Measurements from ENCODE around the gene CEP250. TPM values are rescaled to one million over a fixed set of nuclear protein-coding genes. Genes with fewer than 3 reads are reported as not detected.
A peak's percentile ranks its signal among the peaks of the same experiment; 100 is the strongest.
"Not testable (repeated sequence)": the region's sequence is repeated elsewhere in the genome, so short reads cannot be mapped to it uniquely, and the experiment has no call there.

CEP250 gene
- total RNA-seq, 1 donor from 2014 or later: 54.6 TPM

DNA sequence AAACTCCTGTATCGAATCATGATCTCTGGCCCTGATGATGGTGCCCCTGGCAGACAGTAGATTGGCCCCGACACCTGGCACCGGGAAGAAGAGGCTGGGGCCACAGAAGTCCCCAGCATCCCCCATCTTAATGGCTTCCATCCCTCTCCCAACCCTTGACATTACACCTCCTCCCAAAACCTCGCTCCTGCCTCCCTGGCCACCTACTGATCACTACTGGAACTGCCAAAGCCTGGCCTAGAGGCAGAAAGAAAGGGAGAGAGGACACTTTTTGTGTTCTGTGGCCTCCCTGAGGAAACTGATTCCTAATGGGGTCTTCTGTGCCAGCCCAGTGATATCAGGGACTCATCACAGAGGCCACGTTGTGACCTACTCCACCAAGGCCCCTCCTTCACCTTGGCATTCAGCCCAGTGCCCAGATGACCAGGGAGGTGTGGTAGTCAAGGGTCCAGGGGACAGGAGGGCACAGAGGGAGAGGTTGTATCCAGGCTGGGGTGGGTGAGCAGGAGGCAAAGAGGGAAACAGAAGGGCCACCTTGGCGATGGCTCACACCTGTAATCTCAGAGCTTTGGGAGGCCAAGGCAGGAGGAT is 68.0 kb downstream of the CEP250 start:
- Mint-ChIP-seq H3K27me3 (ENCODE audit: low read depth) (no peaks in the 10 kb centered on the region), H3K36me3 (ENCODE audit: low read depth) (no peaks in the 10 kb centered on the region), H3K9me3 (no peaks in the 10 kb centered on the region), H3K4me3 (ENCODE audit: low read depth) (no peak overlapping the region), H3K4me1 (ENCODE audit: low read depth) (no peaks in the 10 kb centered on the region), H3K27ac (no peak overlapping the region)
- peak; percentile 17 for DNase-seq (ENCODE audit: low spot score)
- intact Hi-C loops (cut with micrococcal nuclease): no loop called here

DNA sequence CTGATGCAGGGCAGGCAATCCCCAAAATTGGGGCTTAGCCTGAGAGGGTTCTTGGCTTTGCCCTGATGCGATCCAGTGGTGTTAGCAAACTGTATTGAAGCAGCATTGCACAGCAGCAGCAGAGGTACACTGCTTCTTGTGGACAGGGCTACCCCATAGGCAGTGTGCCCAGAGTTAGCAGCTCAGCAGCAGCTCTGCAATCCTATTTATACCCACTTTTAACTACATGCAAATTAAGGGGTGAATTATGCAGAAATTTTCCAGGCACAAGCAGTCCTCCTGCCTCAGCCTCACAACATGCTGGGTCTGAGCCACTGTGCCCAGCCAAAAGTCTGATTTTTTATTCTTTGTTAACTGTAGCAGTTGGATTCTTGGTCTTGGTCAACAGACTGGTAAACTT is 70.2 kb downstream of the CEP250 start:
- Mint-ChIP-seq H3K9me3 (no peaks in the 10 kb centered on the region), H3K4me1 (ENCODE audit: low read depth) (no peaks in the 10 kb centered on the region), H3K27ac (no peak overlapping the region), H3K27me3 (ENCODE audit: low read depth) (no peaks in the 10 kb centered on the region), H3K4me3 (ENCODE audit: low read depth) (no peak overlapping the region), H3K36me3 (ENCODE audit: low read depth) (no peaks in the 10 kb centered on the region)
- DNase-seq (ENCODE audit: low spot score): no peak
- intact Hi-C loops (cut with micrococcal nuclease): no loop called here

DNA sequence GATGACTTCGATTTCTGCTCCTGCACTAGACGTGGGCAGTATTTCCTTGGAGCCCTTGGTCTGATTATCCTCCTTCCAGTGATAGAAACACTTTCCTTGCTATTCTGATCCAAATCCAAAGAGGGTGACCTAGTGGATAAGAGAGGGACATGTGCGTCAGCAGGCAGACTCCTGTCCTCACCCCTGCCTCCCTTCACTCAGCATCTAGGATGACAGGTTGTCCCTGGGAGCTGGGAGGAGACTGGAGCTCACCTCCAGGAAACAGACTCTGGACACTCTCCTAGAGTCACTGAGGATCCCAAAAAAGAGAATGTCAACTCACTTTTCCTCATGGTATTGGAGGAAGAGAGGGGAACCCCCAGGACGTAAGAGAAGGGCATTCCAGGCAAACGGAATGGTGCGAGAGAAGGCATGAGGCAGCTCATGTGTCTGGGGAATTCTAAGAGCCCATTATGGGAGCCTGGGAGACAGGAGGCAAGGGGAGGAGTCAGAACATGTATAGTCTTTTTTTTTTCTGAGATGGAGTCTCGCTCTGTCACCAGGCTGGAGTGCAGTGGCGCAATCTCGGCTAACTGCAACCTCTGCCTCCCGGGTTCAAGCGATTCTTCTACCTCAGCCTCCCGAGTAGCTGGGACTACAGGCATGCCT is 71.8 kb downstream of the CEP250 start:
- no peaks in the 10 kb centered on the region for H3K4me1 Mint-ChIP-seq (ENCODE audit: low read depth)
- H3K27me3 Mint-ChIP-seq (ENCODE audit: low read depth): no peaks in the 10 kb centered on the region
- DNase-seq (ENCODE audit: low spot score): no peak
- no peaks in the 10 kb centered on the region for H3K36me3 Mint-ChIP-seq (ENCODE audit: low read depth)
- intact Hi-C loops (cut with micrococcal nuclease): no loop called here
- no peaks in the 10 kb centered on the region for H3K9me3 Mint-ChIP-seq
- H3K4me3 Mint-ChIP-seq (ENCODE audit: low read depth): no peak overlapping the region
- H3K27ac Mint-ChIP-seq: no peak overlapping the region

- Mint-ChIP-seq H3K27ac (no peak within 1 kb of the TSS), H3K36me3 (ENCODE audit: low read depth) (no peaks in the 10 kb centered on the region), H3K4me3 (ENCODE audit: low read depth) (no peak within 1 kb of the TSS), H3K4me1 (ENCODE audit: low read depth) (no peaks in the 10 kb centered on the region), H3K9me3 (no peaks in the 10 kb centered on the region), H3K27me3 (ENCODE audit: low read depth) (no peaks in the 10 kb centered on the region)
- no peak for DNase-seq (ENCODE audit: low spot score)
- intact Hi-C loops (cut with micrococcal nuclease): no loop called here
Observed at GRCh38 chr20:35529552-35529951, 74.2 kb downstream of the CEP250 start, which contains the start of gene C20orf173. C20orf173 (minus strand) TSS chr20:35529652; CDS start chr20:35529373, 279 bp downstream.

DNA sequence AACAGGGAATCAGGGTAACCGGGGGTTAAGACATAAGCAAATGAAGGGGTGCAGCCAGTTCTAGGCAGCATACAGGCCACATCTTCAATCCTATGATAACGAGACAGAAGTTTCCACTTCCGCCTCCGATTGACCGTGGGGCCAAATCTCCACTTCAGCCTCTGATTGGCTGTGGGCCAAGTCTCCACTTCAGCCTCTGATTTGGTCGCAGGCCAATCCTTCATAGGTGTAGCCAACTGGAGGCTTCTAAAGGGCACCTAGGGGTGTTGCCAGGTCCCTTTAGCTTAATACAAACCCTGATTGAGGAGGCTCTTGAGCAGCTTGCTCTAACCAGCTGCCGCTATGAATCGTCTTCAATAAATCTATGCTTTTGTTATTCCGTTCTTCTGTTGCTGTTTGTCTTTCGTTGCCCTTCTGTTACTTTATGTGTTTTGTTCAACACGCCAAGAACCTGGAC is 84.4 kb downstream of the CEP250 start:
- Mint-ChIP-seq H3K27me3 (ENCODE audit: low read depth) (no peaks in the 10 kb centered on the region), H3K9me3 (no peaks in the 10 kb centered on the region), H3K4me1 (ENCODE audit: low read depth) (peaks cover 12% of the 10 kb centered on the region), H3K4me3 (ENCODE audit: low read depth) (no peak overlapping the region), H3K27ac (no peak overlapping the region), H3K36me3 (ENCODE audit: low read depth) (peaks cover 13% of the 10 kb centered on the region)
- peak; percentile 12 for DNase-seq (ENCODE audit: low spot score)
- intact Hi-C loops (cut with micrococcal nuclease): loop anchor here (5.0 kb wide), 1 partner anchor 123 kb away; the partner anchor contains the start of genes CPNE1 and RBM12

DNA sequence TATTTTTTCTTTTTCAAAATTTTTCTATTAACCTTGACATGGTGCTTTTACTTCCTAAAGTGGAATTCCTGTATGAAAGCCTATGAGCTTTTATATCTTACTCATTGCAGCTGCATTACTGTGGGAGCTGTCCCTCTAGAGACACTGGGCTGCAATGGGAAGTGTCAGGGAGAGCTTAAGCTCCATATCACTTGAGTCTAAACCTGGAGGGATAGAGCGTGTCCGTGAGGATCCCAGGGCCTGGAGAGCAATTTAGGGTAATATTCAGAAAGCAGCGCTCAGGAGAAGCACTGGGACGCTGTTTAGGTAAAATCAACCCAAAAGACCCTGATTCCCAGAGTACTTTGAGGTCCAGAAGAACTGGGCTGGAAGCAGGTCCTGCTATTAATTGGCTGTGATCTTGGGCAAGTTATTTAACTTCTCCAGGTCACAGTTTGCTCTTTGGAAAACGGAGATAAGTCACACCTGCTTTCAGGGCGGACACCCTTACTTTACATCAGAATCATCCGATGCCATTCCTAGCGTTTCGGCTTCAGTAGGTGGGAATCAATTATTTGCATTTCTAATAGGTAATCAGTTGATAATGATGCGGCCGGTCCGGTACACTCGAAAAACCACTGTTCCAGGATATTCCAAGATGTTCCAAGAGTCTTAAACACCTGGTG is 85.9 kb downstream of the CEP250 start:
- Mint-ChIP-seq H3K36me3 (ENCODE audit: low read depth) (peaks cover 13% of the 10 kb centered on the region), H3K27ac (no peak overlapping the region), H3K9me3 (no peaks in the 10 kb centered on the region), H3K4me3 (ENCODE audit: low read depth) (peak overlapping the region; percentile 89), H3K4me1 (ENCODE audit: low read depth) (peaks cover 12% of the 10 kb centered on the region), H3K27me3 (ENCODE audit: low read depth) (no peaks in the 10 kb centered on the region)
- intact Hi-C loops (cut with micrococcal nuclease): loop anchor here (5.0 kb wide), 1 partner anchor 121 kb away; the partner anchor contains the start of genes CPNE1 and RBM12
- no peak for DNase-seq (ENCODE audit: low spot score)

DNA sequence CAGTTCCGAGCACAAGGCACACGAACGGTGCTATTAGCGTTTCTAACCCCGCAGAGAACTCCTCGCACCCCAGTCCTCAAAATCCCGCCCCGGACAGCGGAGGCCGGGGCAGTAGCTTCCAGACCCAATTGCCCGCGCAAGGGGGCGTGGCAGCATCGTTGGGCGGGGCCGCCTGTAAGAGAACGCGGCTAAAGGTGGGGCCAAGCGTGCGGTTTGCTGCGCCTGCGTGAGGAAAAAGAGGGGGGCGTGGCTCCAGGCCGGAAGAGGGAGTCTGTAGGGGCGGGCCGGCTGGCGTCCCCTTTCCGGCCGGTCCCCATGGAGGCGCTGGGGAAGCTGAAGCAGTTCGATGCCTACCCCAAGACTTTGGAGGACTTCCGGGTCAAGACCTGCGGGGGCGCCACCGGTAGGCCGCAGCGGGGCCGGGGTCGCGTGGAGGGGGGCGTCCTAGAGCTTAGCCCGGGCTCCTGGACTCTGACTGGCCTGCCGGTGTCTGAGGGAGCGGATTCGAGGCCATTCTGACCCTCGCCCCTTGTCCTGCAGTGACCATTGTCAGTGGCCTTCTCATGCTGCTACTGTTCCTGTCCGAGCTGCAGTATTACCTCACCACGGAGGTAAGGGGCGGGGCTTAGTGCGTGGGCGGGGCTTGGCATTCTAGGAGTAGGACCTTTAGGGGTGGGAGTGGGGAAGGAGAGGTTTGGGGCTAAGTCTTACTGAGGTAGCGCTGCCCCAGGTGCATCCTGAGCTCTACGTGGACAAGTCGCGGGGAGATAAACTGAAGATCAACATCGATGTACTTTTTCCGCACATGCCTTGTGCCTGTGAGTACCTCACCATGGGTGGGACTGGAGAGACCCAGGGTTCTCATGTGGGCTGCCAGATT is 86.6 kb downstream of the CEP250 start, which contains the start of gene ERGIC3:
Gene ERGIC3, plus strand, starts transcription at position 296 of the 880 bp plus-strand sequence. Its CDS starts 20 bp downstream, at position 316.
- no peaks in the 10 kb centered on the region for H3K9me3 Mint-ChIP-seq
- intact Hi-C loops (cut with micrococcal nuclease): loop anchor here (2.0 to 5.0 kb wide), 2 partner anchors 75 to 120 kb away; partner anchors contain the start of genes CPNE1 and RBM12
- peaks cover 12% of the 10 kb centered on the region for H3K4me1 Mint-ChIP-seq (ENCODE audit: low read depth)
- peak; percentile 96 for DNase-seq (ENCODE audit: low spot score)
- no peaks in the 10 kb centered on the region for H3K27me3 Mint-ChIP-seq (ENCODE audit: low read depth)
- peaks cover 13% of the 10 kb centered on the region for H3K36me3 Mint-ChIP-seq (ENCODE audit: low read depth)
- peak within 1 kb of the TSS; percentile 89 for H3K4me3 Mint-ChIP-seq (ENCODE audit: low read depth)
- peak within 1 kb of the TSS; percentile 90 for H3K27ac Mint-ChIP-seq

DNA sequence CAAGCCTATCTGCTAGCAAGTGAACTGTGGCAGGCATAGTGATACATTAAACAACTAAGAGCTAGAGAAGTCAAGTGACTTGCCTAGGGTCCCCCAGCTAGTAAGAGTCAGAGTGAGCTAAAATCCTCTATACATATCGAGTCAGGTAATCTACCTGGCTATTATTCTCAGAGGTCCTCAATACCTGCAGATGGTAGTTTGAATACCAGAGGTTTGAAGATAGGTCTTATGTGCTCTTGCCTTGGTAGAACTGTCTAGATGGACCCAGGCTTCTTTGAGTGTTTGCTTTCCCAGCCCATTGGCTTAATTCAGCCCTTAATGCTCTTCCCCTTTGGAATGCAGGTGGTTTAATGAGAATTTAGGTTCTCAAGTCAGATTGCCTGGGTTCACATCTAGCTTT is 87.6 kb downstream of the CEP250 start:
- H3K4me1 Mint-ChIP-seq (ENCODE audit: low read depth): peaks cover 12% of the 10 kb centered on the region
- peak overlapping the region; percentile 89 for H3K4me3 Mint-ChIP-seq (ENCODE audit: low read depth)
- H3K27me3 Mint-ChIP-seq (ENCODE audit: low read depth): no peaks in the 10 kb centered on the region
- H3K27ac Mint-ChIP-seq: no peak overlapping the region
- peaks cover 13% of the 10 kb centered on the region for H3K36me3 Mint-ChIP-seq (ENCODE audit: low read depth)
- intact Hi-C loops (cut with micrococcal nuclease): loop anchor here (2.0 to 5.0 kb wide), 2 partner anchors 74 to 119 kb away; partner anchors contain the start of genes CPNE1 and RBM12
- no peak for DNase-seq (ENCODE audit: low spot score)
- H3K9me3 Mint-ChIP-seq: no peaks in the 10 kb centered on the region

DNA sequence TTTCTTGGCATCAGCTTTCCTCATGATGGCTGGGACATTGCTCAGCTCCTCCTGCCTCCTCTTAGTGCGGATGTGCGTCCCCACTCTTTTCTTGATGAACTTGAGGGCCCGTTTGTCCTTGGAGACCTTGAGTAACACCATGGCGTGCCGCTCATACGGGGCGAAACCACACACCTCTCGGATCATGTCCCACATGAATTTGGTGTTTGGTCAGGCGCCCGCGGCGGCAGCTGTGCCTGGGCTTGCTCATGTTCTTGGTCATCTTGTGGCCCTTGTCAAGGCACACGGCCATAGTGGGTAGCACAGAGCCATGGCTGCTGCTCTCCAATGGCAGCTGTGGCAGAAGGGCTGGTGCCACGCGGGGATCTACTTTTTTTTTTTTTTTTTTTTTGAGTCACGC is 89.0 kb downstream of the CEP250 start:
- Mint-ChIP-seq H3K27me3 (ENCODE audit: low read depth) (no peaks in the 10 kb centered on the region), H3K4me3 (ENCODE audit: low read depth) (no peak overlapping the region), H3K36me3 (ENCODE audit: low read depth) (peaks cover 21% of the 10 kb centered on the region), H3K9me3 (no peaks in the 10 kb centered on the region), H3K27ac (no peak overlapping the region), H3K4me1 (ENCODE audit: low read depth) (peaks cover 12% of the 10 kb centered on the region)
- no peak for DNase-seq (ENCODE audit: low spot score)
- intact Hi-C loops (cut with micrococcal nuclease): loop anchor here (5.0 kb wide), 1 partner anchor 118 kb away; the partner anchor contains the start of genes CPNE1 and RBM12

- peaks cover 12% of the 10 kb centered on the region for H3K4me1 Mint-ChIP-seq (ENCODE audit: low read depth)
- peaks cover 21% of the 10 kb centered on the region for H3K36me3 Mint-ChIP-seq (ENCODE audit: low read depth)
Observed at GRCh38 chr20:35544941-35545340, 89.5 kb downstream of the CEP250 start.

DNA sequence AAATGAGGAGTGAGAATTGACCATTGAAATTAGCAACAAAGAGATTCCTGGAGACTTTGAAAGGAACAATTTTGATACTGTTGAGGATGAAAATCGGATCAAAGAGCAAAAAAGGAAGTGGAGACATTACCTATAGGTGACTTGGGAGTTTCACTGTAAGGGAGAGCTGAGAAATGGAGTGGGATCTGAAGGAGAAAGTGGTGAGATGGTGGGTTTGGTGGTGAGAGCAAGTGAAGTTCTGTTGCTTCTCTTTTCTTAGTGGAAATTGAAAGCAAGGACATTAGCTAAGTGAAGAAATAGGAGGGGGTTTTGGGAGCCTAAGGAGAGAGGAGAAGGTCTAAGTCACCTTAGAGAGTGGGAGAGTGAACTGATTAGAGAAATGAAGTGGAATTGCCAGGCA is 90.7 kb downstream of the CEP250 start:
- intact Hi-C loops (cut with micrococcal nuclease): no loop called here
- Mint-ChIP-seq H3K4me3 (ENCODE audit: low read depth) (no peak overlapping the region), H3K27ac (no peak overlapping the region), H3K4me1 (ENCODE audit: low read depth) (peaks cover 10% of the 10 kb centered on the region), H3K27me3 (ENCODE audit: low read depth) (no peaks in the 10 kb centered on the region), H3K9me3 (no peaks in the 10 kb centered on the region), H3K36me3 (ENCODE audit: low read depth) (peaks cover 21% of the 10 kb centered on the region)
- no peak for DNase-seq (ENCODE audit: low spot score)

More at GRCh38 chr20:35544941-35545340, 89.5 kb downstream of the CEP250 start:
- H3K27ac Mint-ChIP-seq; H3K9me3 Mint-ChIP-seq; H3K4me3 Mint-ChIP-seq (ENCODE audit: low read depth); DNase-seq (ENCODE audit: low spot score); H3K27me3 Mint-ChIP-seq (ENCODE audit: low read depth): not testable (repeated sequence)
- intact Hi-C loops (cut with micrococcal nuclease): loop anchor here (5.0 kb wide), 1 partner anchor 117 kb away; the partner anchor contains the start of genes CPNE1 and RBM12

- no peaks in the 10 kb centered on the region for H3K9me3 Mint-ChIP-seq
- peaks cover 21% of the 10 kb centered on the region for H3K36me3 Mint-ChIP-seq (ENCODE audit: low read depth)
- no peak overlapping the region for H3K4me3 Mint-ChIP-seq (ENCODE audit: low read depth)
- intact Hi-C loops (cut with micrococcal nuclease): no loop called here
- peaks cover 6% of the 10 kb centered on the region for H3K4me1 Mint-ChIP-seq (ENCODE audit: low read depth)
- no peak for DNase-seq (ENCODE audit: low spot score)
- no peak overlapping the region for H3K27ac Mint-ChIP-seq
- H3K27me3 Mint-ChIP-seq (ENCODE audit: low read depth): no peaks in the 10 kb centered on the region
Observed at GRCh38 chr20:35547329-35547728, 91.9 kb downstream of the CEP250 start.

All from activated T-helper 2 cell treated with anti-CD3 and anti-CD28 coated beads, Interferon-gamma antibody, Interleukin-2, Interleukin-4, amounts not matched to agents 10 μg/mL and 5 μg/mL and 100 μg/mL, durations not matched to agents 14 hours and 24 hours and 36 hours (primary cell).